H54 (cell line): ENCODE measurements around the gene GDF3.
"Not testable (repeated sequence)": the region's sequence is repeated elsewhere in the genome, so short reads cannot be mapped to it uniquely, and the experiment has no call there.

Experiments used
- DNase-seq: peaks from one replicate; pipeline ENCODE4 v3.0.0; 2011; ENCODE audit warnings: low spot score, mixed read lengths; ENCODE audit not compliant: insufficient read length
- FAIRE-seq: peaks from 3 replicates; lab custom pipeline; 2011; peaks lifted over from hg19 to GRCh38; lab: Jason Lieb, UNC
- POLR2A ChIP-seq: IDR thresholded peaks from 2 replicates; pipeline ENCODE4 v1.6.1; 2011; ENCODE audit warnings: low read depth, mild to moderate bottlenecking, low read length

Gene GDF3

GRCh38 chr12:7694556-7695236, 879 bp downstream of the GDF3 start:
- FAIRE-seq: no peak
- DNase-seq: no peak
- no peak for TF ChIP-seq POLR2A

- no peak for TF ChIP-seq POLR2A
- DNase-seq (no peak), FAIRE-seq (no peak)
Measured at GRCh38 chr12:7693793-7694192, 1.8 kb downstream of the GDF3 start.

GRCh38 chr12:7681535-7681934, 14.0 kb downstream of the GDF3 start:
- DNase-seq (no peak), FAIRE-seq (no peak)
- no peak for TF ChIP-seq POLR2A

- DNase-seq (no peak), FAIRE-seq (no peak)
- TF ChIP-seq POLR2A: no peak
Measured at GRCh38 chr12:7679251-7680045, 16.1 kb downstream of the GDF3 start.

GRCh38 chr12:7678744-7679143, 16.8 kb downstream of the GDF3 start:
- TF ChIP-seq POLR2A: no peak
- DNase-seq (no peak), FAIRE-seq (no peak)

- peak; percentile 48 for FAIRE-seq
- DNase-seq: not testable (repeated sequence)
Measured at GRCh38 chr12:7677432-7677888, 18.1 kb downstream of the GDF3 start.

GRCh38 chr12:7675455-7675854, 20.1 kb downstream of the GDF3 start:
- not testable (repeated sequence) for FAIRE-seq, DNase-seq

- FAIRE-seq (no peak), DNase-seq (no peak)
- TF ChIP-seq POLR2A: no peak
Measured at GRCh38 chr12:7668171-7668570, 27.4 kb downstream of the GDF3 start.

GRCh38 chr12:7667125-7667524, 28.4 kb downstream of the GDF3 start:
- DNase-seq: no peak
- TF ChIP-seq POLR2A: no peak
- FAIRE-seq: peak; percentile 33

- no peak for TF ChIP-seq POLR2A
- FAIRE-seq: no peak
- DNase-seq: no peak
Measured at GRCh38 chr12:7666595-7666994, 29.0 kb downstream of the GDF3 start.

- TF ChIP-seq POLR2A: no peak
- DNase-seq: no peak
- FAIRE-seq: no peak
Measured at GRCh38 chr12:7661741-7662140, 33.8 kb downstream of the GDF3 start.

- no peak for TF ChIP-seq POLR2A
- no peak for FAIRE-seq
- no peak for DNase-seq
Measured at GRCh38 chr12:7656121-7656520, 39.5 kb downstream of the GDF3 start.

- no peak for DNase-seq
- no peak for FAIRE-seq
Measured at GRCh38 chr12:7650091-7650490, 45.5 kb downstream of the GDF3 start.

GRCh38 chr12:7647071-7647470, 48.5 kb downstream of the GDF3 start:
- DNase-seq: no peak
- FAIRE-seq: no peak
- TF ChIP-seq POLR2A: no peak

More at GRCh38 chr12:7650091-7650490, 45.5 kb downstream of the GDF3 start:
- TF ChIP-seq POLR2A: no peak

- no peak for FAIRE-seq
- no peak for DNase-seq
- no peak for TF ChIP-seq POLR2A
Measured at GRCh38 chr12:7646178-7646475, 49.4 kb downstream of the GDF3 start.
